T follicular helper cell (primary cell): ENCODE data around the gene CCT6A.
"Not testable (repeated sequence)": the region's sequence is repeated elsewhere in the genome, so short reads cannot be mapped to it uniquely, and the experiment has no call there.

Experiments used
- DNase-seq: peaks from one replicate; pipeline ENCODE4 v3.0.0-alpha.2; 2020; ENCODE audit warnings: low read depth

Gene CCT6A

DNA sequence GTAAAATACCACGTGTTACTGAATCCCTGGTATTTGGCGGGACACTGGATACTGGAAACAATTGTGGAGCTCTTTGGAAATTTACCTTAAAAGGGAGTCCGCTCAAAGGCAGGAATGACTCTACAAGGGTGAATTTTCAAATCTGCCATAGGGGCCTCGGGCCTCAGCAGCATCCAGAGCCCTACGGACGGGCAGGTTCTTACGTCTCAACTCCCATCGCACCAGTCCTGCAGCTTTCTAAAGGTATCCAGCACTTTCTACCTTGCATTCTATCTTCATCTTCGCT lies 569 bp upstream of the CCT6A start:
- no peak for DNase-seq

DNA sequence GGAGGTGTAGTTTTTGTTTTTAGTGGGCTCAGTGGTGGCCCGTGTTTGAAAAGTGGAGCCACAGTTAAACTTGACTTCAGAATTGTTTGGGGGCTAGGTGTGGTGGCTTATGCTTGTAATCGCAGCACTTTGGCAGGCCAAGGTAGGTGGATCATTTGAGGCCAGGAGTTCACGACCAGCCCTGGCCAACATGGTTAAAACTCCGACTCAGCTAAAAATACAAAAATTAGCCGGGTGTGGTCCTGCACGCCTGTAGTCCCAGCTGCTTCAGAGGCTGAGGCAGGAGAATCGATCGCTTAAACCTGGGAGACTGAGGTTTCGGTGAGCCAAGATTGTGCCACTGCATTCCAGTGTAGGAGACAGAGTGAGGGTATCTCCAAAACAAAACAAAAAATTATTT lies 1.8 kb downstream of the CCT6A start:
- DNase-seq = no peak

DNA sequence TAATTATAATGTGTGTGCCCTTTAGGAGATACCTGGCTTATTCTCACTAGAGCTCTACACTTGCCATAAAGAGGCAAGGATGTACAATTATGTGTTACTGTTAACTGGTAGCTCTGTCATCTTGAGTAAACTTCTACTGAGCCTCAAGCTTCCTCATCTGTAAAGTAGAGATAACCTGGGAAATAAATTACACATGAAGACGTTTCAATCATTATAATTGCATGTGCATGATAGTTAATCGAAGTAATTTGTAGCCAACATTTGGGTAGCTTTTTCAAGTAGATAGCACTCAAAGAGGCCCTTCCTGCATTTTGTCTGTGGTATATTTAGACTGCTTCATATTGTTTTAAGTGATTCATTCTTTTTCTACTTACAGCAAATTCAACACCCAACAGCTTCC lies 2.4 kb downstream of the CCT6A start:
- DNase-seq = no peak

DNA sequence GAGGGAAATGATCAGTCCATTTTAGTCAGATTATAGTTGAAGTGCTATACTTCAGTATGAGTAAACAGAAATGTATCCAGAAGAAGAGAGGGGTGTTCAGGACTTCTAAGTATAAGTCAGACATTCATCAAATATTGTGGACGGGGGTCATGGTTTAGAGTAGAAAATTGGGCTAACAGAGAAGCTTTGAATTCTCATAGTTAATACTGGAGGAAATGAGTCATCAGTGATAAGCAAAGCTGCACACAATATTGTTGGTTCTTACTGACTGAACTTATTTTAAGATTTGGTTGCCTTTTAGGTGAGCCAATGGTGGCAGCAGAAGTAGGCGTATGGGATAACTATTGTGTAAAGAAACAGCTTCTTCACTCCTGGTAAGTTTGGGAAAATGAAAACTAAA lies 10.8 kb downstream of the CCT6A start:
- no peak for DNase-seq

DNA sequence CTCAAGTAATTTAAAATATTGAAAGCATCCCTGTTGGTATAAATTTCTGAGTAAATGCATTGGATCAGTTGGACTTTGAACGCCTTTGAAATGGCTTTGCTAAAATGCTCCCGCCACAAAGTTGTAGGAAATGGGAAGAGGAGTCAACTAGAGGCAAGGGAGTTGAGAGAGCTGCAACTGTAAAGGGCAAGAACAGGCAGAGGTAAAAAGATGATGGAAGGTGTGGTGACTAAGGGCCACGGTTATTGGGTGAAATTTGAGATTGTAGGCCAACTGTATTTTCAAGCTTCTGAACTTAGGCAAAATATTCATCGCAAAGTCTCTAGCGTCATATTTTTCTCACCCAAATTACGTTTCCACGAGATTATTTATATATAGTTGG lies 11.9 kb downstream of the CCT6A start:
- DNase-seq = no peak

DNA sequence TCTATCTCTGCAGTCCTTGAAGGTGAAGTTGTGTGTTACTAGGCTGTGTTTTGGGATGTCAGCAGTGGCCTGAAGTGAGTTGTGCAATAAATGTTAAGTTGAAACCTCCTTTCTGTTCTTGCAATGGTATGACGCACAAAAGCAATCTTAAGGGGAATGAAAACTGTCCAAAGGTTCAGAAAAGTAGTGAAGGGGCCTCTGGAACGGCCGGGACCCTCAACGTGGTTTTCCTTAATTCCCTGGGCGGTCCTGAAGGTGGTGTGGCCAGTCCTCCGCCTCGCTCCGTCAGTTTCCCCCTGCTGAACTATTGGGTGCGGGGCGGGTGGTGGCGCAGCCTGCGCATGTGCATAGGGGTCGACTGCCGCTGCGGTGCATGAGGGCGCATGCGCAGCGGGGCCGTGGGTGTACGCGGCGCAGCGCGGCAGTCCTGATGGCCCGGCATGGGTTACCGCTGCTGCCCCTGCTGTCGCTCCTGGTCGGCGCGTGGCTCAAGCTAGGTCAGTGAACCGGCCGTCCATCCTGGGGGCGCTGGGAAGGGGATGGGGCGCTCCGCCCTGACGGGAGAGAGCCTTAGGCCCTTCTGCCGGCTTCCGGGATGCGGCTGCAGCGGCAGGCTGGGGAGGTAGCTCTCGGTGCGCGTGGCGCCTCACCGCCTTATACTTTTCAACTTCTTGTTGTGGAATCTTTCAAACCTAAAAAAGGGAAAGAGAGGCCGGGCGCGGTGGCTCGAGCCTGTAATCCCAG lies 12.5 kb downstream of the CCT6A start, which contains the start of gene SUMF2:
SUMF2 (plus strand) TSS at position 405 of the 744 bp plus-strand sequence; CDS start at position 431, 26 bp downstream.
- DNase-seq = peak; percentile 86

DNA sequence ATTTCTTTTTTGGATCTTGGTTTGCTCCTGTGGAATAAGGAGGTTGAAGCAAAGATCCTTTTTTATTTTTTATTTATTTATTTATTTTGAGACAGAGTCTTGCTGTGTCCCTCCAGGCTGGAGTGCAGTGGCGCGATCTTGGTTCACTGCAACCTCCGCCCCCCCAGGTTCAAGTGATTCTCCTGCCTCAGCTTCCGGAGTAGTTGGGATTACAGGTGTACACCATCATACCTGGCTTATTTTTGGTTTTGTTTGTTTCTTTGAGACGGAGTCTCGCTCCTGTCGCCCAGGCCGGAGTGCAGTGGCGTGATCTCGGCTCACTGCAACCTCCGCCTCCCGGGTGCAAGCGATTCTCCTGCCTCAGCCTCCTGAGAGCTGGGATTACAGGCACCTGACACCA lies 14.8 kb downstream of the CCT6A start:
- not testable (repeated sequence) for DNase-seq

DNA sequence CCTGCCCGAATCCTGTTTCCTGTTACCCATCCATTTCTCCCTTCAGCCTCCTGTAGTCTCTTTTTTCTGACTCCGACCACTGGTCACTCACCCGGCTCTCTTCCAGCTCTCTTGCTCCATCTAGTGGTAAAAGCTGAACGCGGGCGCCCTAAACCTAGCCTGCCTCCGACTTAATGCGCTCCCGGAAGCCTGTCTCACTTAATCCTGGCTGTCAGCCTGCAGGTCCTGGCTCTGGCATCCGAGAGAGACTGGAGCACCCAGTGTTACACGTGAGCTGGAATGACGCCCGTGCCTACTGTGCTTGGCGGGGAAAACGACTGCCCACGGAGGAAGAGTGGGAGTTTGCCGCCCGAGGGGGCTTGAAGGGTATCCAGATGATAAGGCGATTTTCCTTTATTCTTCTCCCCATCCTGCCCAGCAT lies 22.8 kb downstream of the CCT6A start:
- DNase-seq = peak; percentile 31

DNA sequence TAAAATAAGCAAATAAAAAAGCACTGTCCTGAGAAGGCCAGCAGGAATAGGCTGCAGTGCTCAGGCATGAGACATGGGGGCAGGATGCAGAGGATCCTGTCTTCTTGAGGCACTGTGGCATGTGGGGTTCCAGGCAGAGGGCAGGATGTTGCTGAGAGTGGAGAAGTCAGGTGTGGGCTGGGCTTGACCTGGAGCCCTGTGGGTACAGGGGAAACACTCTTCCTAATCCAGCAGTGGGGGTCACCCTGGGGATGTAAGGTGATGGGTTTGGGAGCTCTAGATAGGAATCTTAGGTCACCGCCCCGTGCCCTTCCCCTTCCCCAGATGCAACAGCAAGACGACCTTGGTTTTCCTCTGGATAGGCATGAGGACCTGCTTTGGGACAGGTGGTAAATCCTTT lies 26.1 kb downstream of the CCT6A start:
- DNase-seq = no peak

DNA sequence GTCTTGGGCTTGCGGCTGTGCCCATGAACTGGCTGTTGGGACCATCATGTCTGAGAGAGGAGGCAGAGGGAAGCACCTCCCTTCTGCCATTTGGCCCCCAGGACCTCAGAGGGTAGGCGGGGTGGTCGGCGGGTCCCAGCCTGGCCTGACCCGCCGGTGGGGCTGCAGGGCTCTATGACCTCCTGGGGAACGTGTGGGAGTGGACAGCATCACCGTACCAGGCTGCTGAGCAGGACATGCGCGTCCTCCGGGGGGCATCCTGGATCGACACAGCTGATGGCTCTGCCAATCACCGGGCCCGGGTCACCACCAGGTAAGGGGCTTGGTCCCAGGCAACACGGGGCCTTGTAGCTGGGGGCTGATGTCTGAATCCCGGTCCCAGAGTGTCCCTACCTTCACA lies 26.6 kb downstream of the CCT6A start:
- no peak for DNase-seq

DNA sequence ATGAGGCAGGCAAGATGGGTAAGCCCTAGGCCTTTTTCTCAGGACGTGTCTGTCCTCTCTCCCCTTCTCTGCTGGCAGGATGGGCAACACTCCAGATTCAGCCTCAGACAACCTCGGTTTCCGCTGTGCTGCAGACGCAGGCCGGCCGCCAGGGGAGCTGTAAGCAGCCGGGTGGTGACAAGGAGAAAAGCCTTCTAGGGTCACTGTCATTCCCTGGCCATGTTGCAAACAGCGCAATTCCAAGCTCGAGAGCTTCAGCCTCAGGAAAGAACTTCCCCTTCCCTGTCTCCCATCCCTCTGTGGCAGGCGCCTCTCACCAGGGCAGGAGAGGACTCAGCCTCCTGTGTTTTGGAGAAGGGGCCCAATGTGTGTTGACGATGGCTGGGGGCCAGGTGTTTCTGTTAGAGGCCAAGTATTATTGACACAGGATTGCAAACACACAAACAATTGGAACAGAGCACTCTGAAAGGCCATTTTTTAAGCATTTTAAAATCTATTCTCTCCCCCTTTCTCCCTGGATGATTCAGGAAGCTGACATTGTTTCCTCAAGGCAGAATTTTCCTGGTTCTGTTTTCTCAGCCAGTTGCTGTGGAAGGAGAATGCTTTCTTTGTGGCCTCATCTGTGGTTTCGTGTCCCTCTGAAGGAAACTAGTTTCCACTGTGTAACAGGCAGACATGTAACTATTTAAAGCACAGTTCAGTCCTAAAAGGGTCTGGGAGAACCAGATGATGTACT lies 28.1 kb downstream of the CCT6A start:
- no peak for DNase-seq

DNA sequence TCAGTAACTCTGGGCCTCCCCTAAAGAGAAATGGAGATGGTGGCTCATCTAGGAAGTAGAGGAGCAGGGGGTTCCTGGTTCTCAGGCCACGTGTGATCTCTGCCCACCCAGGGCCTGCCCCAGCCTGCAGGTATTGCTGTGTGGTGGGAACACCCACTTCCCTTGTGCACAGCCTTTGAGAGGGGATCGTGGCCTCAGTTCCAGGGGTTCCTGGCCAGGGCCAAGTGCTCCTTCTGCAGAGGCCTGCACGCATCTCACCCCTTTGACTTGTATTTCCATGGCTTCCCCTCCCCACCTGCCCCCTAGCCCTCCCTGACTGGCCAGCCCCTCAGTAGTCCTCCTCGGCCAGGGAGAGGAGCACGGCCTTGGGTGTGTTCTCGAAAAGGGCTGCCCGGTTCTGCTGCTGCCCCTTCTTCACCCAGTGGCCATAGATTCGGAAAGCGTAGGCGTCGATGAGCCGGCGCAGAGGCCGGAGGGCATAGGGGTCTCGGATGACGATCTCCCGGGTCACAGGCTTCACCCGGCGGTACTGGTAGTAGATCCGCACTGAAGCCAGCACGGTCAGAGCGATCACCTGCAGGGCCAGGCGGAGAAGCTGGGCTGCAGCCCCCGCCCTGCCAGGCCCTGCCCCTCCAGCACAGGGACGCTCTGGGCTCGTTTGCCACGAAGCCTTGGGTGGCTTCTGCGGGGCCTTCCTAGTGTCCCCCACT lies 29.3 kb downstream of the CCT6A start:
- DNase-seq = not testable (repeated sequence)

DNA sequence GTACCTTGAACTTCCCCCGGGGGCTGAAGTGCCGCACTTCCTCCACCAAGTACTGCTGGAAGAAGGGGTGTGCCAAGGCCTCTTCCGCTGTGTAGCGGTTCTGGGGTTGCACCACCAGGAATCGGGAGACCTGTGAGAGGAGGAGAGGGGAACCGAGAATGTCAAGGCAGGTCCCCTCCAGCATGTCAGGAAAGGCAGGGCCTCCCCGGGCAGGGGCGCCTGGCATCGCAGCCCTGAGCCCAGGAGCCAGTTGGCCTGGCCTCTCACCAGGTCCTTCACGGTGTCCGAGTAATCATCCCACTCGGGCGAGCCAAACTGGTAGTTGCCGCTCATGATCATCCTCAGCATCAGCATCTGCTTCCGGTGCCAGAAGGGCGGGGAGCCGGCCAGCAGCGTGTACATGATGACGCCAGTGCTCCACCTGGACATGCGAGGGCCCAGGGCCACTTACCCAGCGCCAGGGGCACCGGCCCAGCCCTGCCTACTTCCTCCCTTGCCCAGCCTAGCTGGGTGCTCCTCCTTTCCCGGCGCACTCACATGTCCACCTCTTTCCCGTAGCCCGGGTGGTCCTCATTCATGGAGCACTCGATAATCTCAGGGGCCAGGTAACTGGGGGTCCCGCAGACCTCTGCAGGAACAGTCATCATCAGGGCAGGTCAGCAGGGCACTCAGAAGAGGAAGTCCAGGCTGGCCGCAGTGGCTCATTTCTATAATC lies 30.2 kb downstream of the CCT6A start:
- DNase-seq = no peak

DNA sequence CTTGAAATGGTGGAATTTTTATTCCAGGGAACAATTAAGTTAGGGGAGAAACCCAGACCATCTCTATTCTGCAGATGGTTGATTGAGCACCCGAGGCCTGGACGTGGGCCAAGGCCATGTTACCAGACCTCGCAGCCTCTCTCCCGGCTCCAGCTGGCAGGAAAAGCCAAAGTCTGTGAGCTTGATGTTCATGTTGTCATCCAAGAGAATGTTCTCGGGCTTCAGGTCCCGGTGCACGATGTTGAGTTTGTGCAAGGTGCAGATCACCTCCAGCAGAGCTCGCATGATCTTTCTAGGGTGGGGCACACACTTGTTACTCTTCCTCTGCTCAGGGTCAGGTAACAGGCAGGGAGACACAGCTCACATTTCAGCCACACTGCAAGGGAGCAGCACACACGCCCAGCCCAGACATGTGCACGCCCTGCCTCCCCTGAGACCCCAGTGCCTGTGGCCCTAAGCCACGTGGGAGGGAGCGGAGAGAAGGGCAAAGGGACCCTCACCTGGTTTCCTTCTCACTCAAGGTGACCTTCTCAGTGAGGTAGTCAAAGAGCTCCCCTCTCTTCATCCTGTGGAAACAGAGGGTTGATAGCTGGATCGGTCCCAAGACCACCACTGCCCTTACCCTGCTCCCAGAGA lies 31.7 kb downstream of the CCT6A start:
- no peak for DNase-seq

DNA sequence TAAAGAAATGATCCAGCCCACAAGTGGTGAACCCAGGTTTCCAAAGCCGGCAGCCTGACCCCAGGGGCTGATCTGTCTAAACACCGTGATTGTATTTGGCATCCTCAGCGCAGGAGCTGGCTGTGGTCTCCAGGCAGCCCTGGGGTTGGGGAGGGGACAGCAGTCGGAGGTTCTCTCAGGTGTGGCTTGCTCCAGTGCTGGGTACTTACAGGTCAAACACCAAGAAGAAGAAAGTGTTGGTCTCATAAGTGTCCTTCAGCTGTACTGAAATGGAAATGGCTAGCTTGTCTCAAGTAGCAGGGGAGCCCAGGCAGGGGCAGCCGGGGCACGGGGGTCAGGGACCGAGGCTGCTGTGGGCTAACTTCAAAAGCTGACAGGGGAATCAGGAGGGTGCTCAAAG lies 35.2 kb downstream of the CCT6A start:
- DNase-seq = no peak

DNA sequence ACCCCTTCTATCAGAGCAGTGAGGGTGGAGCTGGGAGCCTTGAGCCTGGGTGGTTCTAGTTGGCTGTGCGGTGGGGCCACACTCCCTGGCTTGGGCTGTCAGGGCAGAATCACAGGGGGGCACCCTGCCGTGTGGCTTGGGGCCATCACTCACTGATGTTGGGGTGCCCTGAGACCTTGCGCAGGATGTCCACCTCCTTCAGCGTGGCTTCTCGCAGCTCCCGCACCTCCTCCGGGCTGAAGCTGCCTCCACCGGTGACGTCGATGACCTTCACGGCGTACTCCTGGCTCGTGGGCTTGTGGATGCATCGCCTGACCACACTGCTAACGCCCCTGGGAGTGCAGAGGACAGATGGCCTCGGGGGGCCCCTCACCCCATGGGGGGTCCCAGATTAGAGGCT lies 35.9 kb downstream of the CCT6A start:
- DNase-seq = no peak

DNA sequence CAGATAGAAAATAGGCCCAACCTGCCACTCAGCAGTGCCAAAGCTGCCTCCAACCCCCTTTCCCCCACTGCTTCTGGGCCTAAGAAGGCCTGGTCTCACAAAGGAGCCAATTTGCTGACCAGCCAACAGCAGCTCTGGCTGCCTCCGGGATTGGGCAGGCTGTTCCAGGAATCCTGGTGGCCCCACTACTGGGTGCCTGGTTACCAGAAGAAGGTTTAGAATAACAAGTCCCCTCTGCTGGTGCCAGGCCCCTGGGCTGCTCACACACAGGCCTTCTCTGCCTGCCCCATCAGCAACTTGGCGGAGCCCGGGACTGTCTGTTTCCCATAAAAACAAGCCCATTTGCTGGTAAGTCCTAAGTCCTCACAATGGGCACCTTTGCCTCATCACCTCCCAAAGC lies 40.0 kb downstream of the CCT6A start:
- no peak for DNase-seq

DNA sequence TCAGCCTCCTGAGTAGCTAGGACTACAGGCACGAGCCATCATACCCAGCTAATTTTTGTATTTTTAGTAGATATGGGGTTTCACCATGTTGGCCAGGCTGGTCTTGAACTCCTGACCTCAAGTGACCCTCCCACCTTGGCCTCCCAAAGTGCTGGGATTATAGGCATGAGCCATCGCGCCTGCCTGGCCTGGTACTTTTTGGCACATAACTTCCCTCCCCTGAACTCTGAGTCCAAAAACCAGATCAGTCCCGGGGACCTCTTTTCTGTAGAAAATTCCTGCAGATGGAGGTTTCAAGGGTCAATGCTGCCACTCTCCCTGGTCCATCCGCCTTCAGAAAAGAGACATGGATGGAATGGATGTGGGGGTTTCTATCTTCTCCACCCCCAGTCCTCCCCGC lies 40.8 kb downstream of the CCT6A start:
- DNase-seq = not testable (repeated sequence)

DNA sequence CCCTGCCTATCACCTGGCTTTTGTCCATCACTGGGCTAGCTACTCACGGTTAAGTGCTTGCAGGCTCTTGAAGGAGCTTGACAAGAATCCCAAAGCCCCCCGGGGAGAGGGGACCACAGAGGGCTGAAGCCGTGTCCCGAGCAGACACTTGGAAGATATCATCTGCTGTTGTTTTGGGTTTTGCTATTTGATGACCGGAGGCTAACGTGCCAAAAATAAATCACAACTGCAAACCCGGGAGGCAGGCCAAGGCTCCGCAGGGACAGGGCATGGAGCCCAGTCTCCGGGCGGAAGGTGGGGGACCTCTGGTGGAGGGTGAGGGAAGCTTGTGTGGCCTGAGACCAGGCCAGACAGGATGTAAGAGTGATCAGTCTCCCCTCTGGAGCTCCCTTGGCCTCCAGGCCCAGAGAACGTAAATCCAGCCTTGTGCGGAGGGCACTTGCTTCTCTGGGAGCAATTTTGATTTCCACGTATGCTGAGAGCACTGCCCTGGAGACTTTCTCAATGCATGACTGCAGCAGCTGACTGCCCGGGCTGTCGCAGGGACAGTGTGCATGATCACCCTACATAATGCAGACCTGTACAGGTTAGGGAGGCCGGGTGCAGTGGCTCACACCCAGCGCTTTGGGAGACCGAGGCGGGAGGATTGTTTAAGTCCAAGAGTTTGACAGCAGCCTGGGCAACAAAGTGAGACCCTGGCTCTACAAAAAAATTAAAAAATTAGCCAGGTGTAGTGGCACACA lies 41.4 kb downstream of the CCT6A start, which contains the start of gene PHKG1:
PHKG1 (minus strand) TSS at position 164 of the 743 bp plus-strand sequence. CDS start 4,011 bp downstream, outside the sequence.
- no peak for DNase-seq

DNA sequence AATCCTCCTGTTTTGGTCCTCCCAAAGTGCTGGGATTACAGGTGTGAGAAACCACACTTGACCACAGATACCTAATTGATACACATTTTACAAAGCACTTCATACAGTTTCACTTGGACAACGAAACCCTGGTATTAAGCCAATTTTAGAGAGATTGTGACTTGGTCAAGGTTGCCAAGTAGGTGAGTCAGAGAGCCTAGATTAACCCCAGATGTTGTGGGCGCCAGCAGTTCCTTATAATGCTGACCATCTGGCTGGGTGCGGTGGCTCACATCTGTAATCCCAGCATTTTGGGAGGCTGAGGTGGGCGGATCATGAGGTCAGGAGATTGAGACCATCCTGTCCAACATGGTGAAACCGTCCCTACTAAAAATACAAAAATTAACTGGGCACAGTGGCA lies 46.1 kb downstream of the CCT6A start:
- no peak for DNase-seq
